ENCODE measurements around the gene DCAF10.

DCAF10 gene

GRCh38 chr9:37788332-37788731, 12.3 kb upstream of the DCAF10 start:
- TF ChIP-seq CTCF (IDR thresholded peaks at IDR 0.05; ENCODE audit: low read depth, low read length, missing control alignments), result no peak

GRCh38 chr9:37790096-37790495, 10.5 kb upstream of the DCAF10 start:
- in situ Hi-C loops (cut with HindIII; ENCODE audit: low sequenced_read_pairs), result loop anchor here (10.0 kb wide), 2 partner anchors 55 to 65 kb away; no protein-coding TSS in a partner anchor
- TF ChIP-seq CTCF (IDR thresholded peaks at IDR 0.05; ENCODE audit: low read depth, low read length, missing control alignments), result no peak
- no peak for DNase-seq (ENCODE audit: low read depth)
- H3K4me3 ChIP-seq (ENCODE audit: low read depth, low read length), result no peak overlapping the region

More at GRCh38 chr9:37788332-37788731, 12.3 kb upstream of the DCAF10 start:
- no peak for DNase-seq (ENCODE audit: low read depth)
- in situ Hi-C loops (cut with HindIII; ENCODE audit: low sequenced_read_pairs), result no loop called here
- H3K4me3 ChIP-seq (ENCODE audit: low read depth, low read length), result no peak overlapping the region

GRCh38 chr9:37792122-37792521, 8.5 kb upstream of the DCAF10 start:
- DNase-seq (ENCODE audit: low read depth), result no peak
- in situ Hi-C loops (cut with HindIII; ENCODE audit: low sequenced_read_pairs), result loop anchor here (10.0 kb wide), 2 partner anchors 57 to 63 kb away; no protein-coding TSS in a partner anchor
- H3K4me3 ChIP-seq (ENCODE audit: low read depth, low read length), result no peak overlapping the region
- TF ChIP-seq CTCF (IDR thresholded peaks at IDR 0.05; ENCODE audit: low read depth, low read length, missing control alignments), result no peak

GRCh38 chr9:37796232-37796631, 4.4 kb upstream of the DCAF10 start:
- no peak overlapping the region for H3K4me3 ChIP-seq (ENCODE audit: low read depth, low read length)
- in situ Hi-C loops (cut with HindIII; ENCODE audit: low sequenced_read_pairs), result loop anchor here (10.0 kb wide), 2 partner anchors 59 to 61 kb away; no protein-coding TSS in a partner anchor
- DNase-seq (ENCODE audit: low read depth), result no peak
- TF ChIP-seq CTCF (IDR thresholded peaks at IDR 0.05; ENCODE audit: low read depth, low read length, missing control alignments), result no peak

GRCh38 chr9:37798677-37799076, 1.9 kb upstream of the DCAF10 start:
- TF ChIP-seq CTCF (IDR thresholded peaks at IDR 0.05; ENCODE audit: low read depth, low read length, missing control alignments), result no peak
- DNase-seq (ENCODE audit: low read depth), result no peak
- no peak overlapping the region for H3K4me3 ChIP-seq (ENCODE audit: low read depth, low read length)
- in situ Hi-C loops (cut with HindIII; ENCODE audit: low sequenced_read_pairs), result loop anchor here (10.0 kb wide), 2 partner anchors 56 to 64 kb away; no protein-coding TSS in a partner anchor

GRCh38 chr9:37801287-37801850, 772 bp downstream of the DCAF10 start:
- TF ChIP-seq CTCF (IDR thresholded peaks at IDR 0.05; ENCODE audit: low read depth, low read length, missing control alignments), result no peak
- in situ Hi-C loops (cut with HindIII; ENCODE audit: low sequenced_read_pairs), result no loop called here
- DNase-seq (ENCODE audit: low read depth), result no peak
- peak overlapping the region; percentile 88 for H3K4me3 ChIP-seq (ENCODE audit: low read depth, low read length)

All from astrocyte of the cerebellum (primary cell).